CD8-positive, alpha-beta memory T cell (primary cell): Measurements from ENCODE around the gene HOMER2. TPM values are rescaled to one million over a fixed set of nuclear protein-coding genes. Genes with fewer than 3 reads are reported as not detected.
"Not testable (repeated sequence)": the region's sequence is repeated elsewhere in the genome, so short reads cannot be mapped to it uniquely, and the experiment has no call there.

Experiments
- CTCF ChIA-PET: fragments of 350-600 bp; sonication (Branson Sonifier 250); formaldehyde crosslinking; loops from one replicate; lab custom pipeline; 2021; ENCODE audit warnings: antibody characterized with exemption; lab: Charles Lee
- POLR2A ChIA-PET: fragments of 350-600 bp; sonication (Branson Sonifier 250); formaldehyde crosslinking; loops from one replicate; lab custom pipeline; 2021; ENCODE audit warnings: antibody characterized with exemption; lab: Charles Lee
- DNase-seq, 5 donors: peaks; one replicate each; pipeline versions ENCODE4 v3.0.0 to v3.0.0-alpha.2; 2020 to 2022; ENCODE audit warnings: mixed read lengths in 1 of 5
- H3K27ac ChIP-seq: one replicate; pipeline ENCODE4 v1.7.0; 2013; ENCODE audit warnings: low read depth, mild to moderate bottlenecking, low read length, moderate library complexity
- H3K27me3 ChIP-seq: 2 replicates; pipeline ENCODE4 v1.7.0; 2013; ENCODE audit warnings: low read length, mild to moderate bottlenecking; ENCODE audit not compliant: insufficient read depth, poor library complexity, severe bottlenecking
- H3K36me3 ChIP-seq: 2 replicates; pipeline ENCODE4 v1.7.0; 2013; ENCODE audit warnings: mild to moderate bottlenecking, low read length, moderate library complexity; ENCODE audit not compliant: insufficient read depth
- H3K4me1 ChIP-seq: 2 replicates; pipeline ENCODE4 v1.7.0; 2013; ENCODE audit warnings: mild to moderate bottlenecking, low read length, moderate library complexity; ENCODE audit not compliant: insufficient read depth
- H3K4me3 ChIP-seq: 2 replicates; pipeline ENCODE4 v1.7.0; 2013; ENCODE audit warnings: mild to moderate bottlenecking, low read length
- H3K9me3 ChIP-seq: 2 replicates; pipeline ENCODE4 v1.7.0; 2013; ENCODE audit warnings: mild to moderate bottlenecking, low read length
- H3K27ac Mint-ChIP-seq, 8 donors: one replicate each; pipeline ENCODE4 v1.8.0; 2020 to 2021; ENCODE audit warnings: mixed read lengths in 8 of 8, mild to moderate bottlenecking in 6 of 8, inconsistent platforms in 3 of 8, moderate library complexity in 3 of 8
- H3K27me3 Mint-ChIP-seq, 2 donors: one replicate each; pipeline ENCODE4 v1.8.0; 2020 to 2021; ENCODE audit warnings: mixed read lengths in 2 of 2, mild to moderate bottlenecking in 1 of 2, moderate library complexity in 1 of 2
- H3K36me3 Mint-ChIP-seq, 3 donors: one replicate each; pipeline ENCODE4 v1.8.0; 2020 to 2021; ENCODE audit warnings: mixed read lengths in 3 of 3, inconsistent platforms in 1 of 3, mild to moderate bottlenecking in 1 of 3
- H3K4me1 Mint-ChIP-seq, 3 donors: one replicate each; pipeline ENCODE4 v1.8.0; 2020 to 2021; ENCODE audit warnings: mixed read lengths in 3 of 3, inconsistent platforms in 1 of 3, mild to moderate bottlenecking in 1 of 3
- H3K4me3 Mint-ChIP-seq, 7 donors: one replicate each; pipeline ENCODE4 v1.8.0; 2020 to 2021; ENCODE audit warnings: mixed read lengths in 7 of 7, mild to moderate bottlenecking in 6 of 7, moderate library complexity in 4 of 7, inconsistent platforms in 2 of 7
- H3K9me3 Mint-ChIP-seq, 5 donors: one replicate each; pipeline ENCODE4 v1.8.0; 2020 to 2022; ENCODE audit warnings: mixed read lengths in 5 of 5, mild to moderate bottlenecking in 3 of 5, moderate library complexity in 2 of 5, inconsistent platforms in 1 of 5
- polyA plus RNA-seq: library from polyadenylated mRNA; unstranded; fragments of 300-500 nt; fragmentation: Illumina TruSeq; gene quantifications from one replicate; pipeline ENCODE4 v1.2.3, GENCODE V29; 2021
- total RNA-seq, 2 experiments: library from RNA; stranded (reverse); gene quantifications; one replicate each; pipeline ENCODE4 v1.2.3, GENCODE V29; 2021

The HOMER2 gene
- total and polyA plus RNA-seq, 3 experiments from 2014 or later = 1.6 to 14.1 (median 13.6) TPM

GRCh38 chr15:82900511-82901060, 51.9 kb downstream of the HOMER2 start:
- Mint-ChIP-seq H3K27ac (no peak overlapping the region), H3K36me3 (no peaks in the 10 kb centered on the region), H3K9me3 (no peaks in the 10 kb centered on the region), H3K4me1 (no peaks in the 10 kb centered on the region), H3K4me3 (no peak overlapping the region), H3K27me3 (peaks cover 5 to 14% of the 10 kb centered on the region in 2 donors)
- Histone ChIP-seq H3K27ac (no peak overlapping the region), H3K4me3 (no peak overlapping the region), H3K27me3 (no peaks in the 10 kb centered on the region), H3K4me1 (no peaks in the 10 kb centered on the region), H3K9me3 (no peaks in the 10 kb centered on the region), H3K36me3 (no peaks in the 10 kb centered on the region)
- POLR2A ChIA-PET = no interaction called here
- CTCF ChIA-PET = no interaction called here
- DNase-seq = no peak

DNA sequence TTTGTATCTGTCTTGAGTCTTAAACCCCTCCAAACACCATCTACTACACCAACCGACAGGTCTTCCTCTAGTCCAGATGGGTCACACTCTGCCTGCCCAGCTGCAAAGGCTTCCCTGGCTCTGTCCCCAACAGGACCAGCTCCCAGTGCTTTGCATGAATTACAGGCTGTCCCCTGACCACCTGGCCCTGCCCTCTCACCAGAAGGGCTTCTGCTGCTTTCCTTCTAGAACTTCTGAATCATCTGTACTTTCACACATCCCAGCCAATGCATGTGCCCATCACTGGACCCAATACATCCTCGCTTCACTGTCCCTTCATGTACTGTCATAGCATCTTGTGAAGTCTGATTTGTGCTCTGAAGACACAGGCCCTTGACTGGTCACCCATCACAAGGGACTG, 53.6 kb downstream of the HOMER2 start:
- POLR2A ChIA-PET = no interaction called here
- DNase-seq = no peak
- Histone ChIP-seq H3K4me3 (no peak overlapping the region), H3K27ac (no peak overlapping the region), H3K9me3 (no peaks in the 10 kb centered on the region), H3K27me3 (no peaks in the 10 kb centered on the region), H3K4me1 (no peaks in the 10 kb centered on the region), H3K36me3 (no peaks in the 10 kb centered on the region)
- H3K27ac Mint-ChIP-seq = peak overlapping the region in 1 of 8 donors; percentile 58
- H3K4me3 Mint-ChIP-seq = no peak overlapping the region
- H3K4me1 Mint-ChIP-seq = no peaks in the 10 kb centered on the region
- no peaks in the 10 kb centered on the region for H3K9me3 Mint-ChIP-seq
- CTCF ChIA-PET = no interaction called here
- H3K36me3 Mint-ChIP-seq = no peaks in the 10 kb centered on the region
- H3K27me3 Mint-ChIP-seq = peaks cover 9 to 13% of the 10 kb centered on the region in 2 donors

GRCh38 chr15:82895983-82896382, 56.5 kb downstream of the HOMER2 start:
- no peak for DNase-seq
- peak overlapping the region in 2 of 7 donors; percentile 18 to 20 for H3K4me3 Mint-ChIP-seq
- Histone ChIP-seq H3K36me3 (no peaks in the 10 kb centered on the region), H3K9me3 (no peaks in the 10 kb centered on the region), H3K4me1 (no peaks in the 10 kb centered on the region), H3K27ac (no peak overlapping the region), H3K27me3 (no peaks in the 10 kb centered on the region), H3K4me3 (no peak overlapping the region)
- H3K27ac Mint-ChIP-seq = no peak overlapping the region
- ChIA-PET CTCF (no interaction called here), POLR2A (no interaction called here)
- no peaks in the 10 kb centered on the region for H3K9me3 Mint-ChIP-seq
- no peaks in the 10 kb centered on the region for H3K4me1 Mint-ChIP-seq
- H3K27me3 Mint-ChIP-seq = peaks cover 6 to 10% of the 10 kb centered on the region in 2 donors
- H3K36me3 Mint-ChIP-seq = no peaks in the 10 kb centered on the region

DNA sequence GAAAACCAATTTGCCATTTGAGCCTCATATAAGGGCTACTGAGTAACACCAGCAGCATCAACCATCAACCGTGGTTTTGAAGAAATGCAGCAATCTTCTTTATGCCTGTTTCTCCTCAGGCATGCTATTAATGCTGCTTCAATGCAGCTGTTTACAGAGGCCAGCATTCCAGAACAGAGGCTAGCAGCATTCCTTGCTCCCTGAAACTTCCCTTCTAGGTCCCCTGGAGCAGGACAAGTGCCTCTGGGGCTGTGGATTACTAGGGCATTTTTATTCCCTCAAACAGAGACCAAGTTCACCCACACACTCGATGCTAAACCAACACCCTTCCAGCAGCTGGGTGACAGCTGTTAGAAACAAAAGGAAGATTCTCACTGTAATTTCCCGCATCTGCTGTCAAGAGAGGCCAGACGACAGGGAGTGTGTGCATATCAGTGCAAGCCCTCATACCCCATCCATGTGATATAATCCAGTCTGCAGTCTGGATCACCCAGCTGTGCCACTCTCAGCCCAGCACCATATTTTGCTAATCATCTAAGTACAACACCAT, 57.5 kb downstream of the HOMER2 start:
- H3K27ac ChIP-seq = no peak overlapping the region
- Mint-ChIP-seq H3K27me3 (peaks cover 6 to 9% of the 10 kb centered on the region in 2 donors), H3K36me3 (no peaks in the 10 kb centered on the region), H3K9me3 (no peaks in the 10 kb centered on the region), H3K27ac (peak overlapping the region in 1 of 8 donors; percentile 31), H3K4me3 (no peak overlapping the region), H3K4me1 (no peaks in the 10 kb centered on the region)
- POLR2A ChIA-PET = no interaction called here
- no peak for DNase-seq
- H3K4me1 ChIP-seq = no peaks in the 10 kb centered on the region
- H3K9me3 ChIP-seq = no peaks in the 10 kb centered on the region
- CTCF ChIA-PET = no interaction called here
- no peak overlapping the region for H3K4me3 ChIP-seq
- no peaks in the 10 kb centered on the region for H3K27me3 ChIP-seq
- no peaks in the 10 kb centered on the region for H3K36me3 ChIP-seq

DNA sequence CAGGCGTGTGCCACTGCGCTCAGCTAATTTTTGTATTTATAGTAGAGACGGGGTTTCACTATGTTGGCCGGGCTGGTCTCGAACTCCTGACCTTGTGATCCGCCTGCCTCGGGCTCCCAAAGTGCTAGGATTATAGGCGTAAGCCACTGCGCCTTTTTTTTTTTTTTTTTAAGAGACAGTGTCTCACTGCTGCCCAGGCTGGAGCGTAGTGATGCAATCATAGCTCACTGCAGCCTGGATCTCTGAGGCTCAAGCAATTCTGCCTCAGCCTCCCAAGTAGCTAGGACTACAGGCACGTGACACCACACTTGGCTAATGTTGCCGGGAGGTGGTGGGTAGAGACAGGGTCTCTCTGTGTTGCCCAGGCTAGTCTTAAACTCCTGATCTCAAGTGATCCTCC, 59.0 kb downstream of the HOMER2 start:
- H3K36me3 ChIP-seq, H3K4me1 ChIP-seq, H3K4me3 Mint-ChIP-seq, H3K27ac Mint-ChIP-seq, H3K4me3 ChIP-seq, H3K27ac ChIP-seq, H3K27me3 Mint-ChIP-seq, CTCF ChIA-PET, H3K9me3 Mint-ChIP-seq, H3K27me3 ChIP-seq, POLR2A ChIA-PET, H3K36me3 Mint-ChIP-seq, H3K4me1 Mint-ChIP-seq, DNase-seq, H3K9me3 ChIP-seq: not testable (repeated sequence)

DNA sequence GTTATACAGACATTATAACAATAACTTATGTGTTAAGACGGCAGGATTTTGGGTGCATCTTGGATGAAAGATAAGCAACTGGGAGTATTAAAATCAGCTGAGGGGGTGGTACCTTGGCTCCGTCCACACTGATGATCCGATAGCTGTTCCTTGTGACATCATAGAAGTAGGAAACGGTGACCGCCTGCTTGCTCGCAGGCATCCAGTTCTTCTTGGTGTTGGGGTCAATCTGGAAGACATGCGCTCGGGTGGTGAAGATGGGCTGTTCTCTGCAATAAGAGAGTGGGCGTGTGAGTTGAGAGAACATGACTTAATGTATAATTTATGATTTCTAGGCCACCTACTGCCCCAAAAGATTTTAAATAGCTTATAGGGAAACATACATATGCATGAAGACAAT, 59.9 kb downstream of the HOMER2 start:
- POLR2A ChIA-PET = interaction anchor here (0.5 kb wide), 1 partner anchor 120 kb away, joined by 3 read pairs; no protein-coding TSS in a partner anchor
- H3K4me1 ChIP-seq = no peaks in the 10 kb centered on the region
- CTCF ChIA-PET = no interaction called here
- H3K27ac ChIP-seq = no peak overlapping the region
- Mint-ChIP-seq H3K27me3 (peaks cover 6 to 9% of the 10 kb centered on the region in 2 donors), H3K4me3 (no peak overlapping the region), H3K36me3 (no peaks in the 10 kb centered on the region), H3K4me1 (no peaks in the 10 kb centered on the region), H3K9me3 (peaks cover 0 to 4% (median 0%) of the 10 kb centered on the region in 5 donors), H3K27ac (no peak overlapping the region)
- no peaks in the 10 kb centered on the region for H3K9me3 ChIP-seq
- no peaks in the 10 kb centered on the region for H3K36me3 ChIP-seq
- no peak overlapping the region for H3K4me3 ChIP-seq
- DNase-seq = no peak
- H3K27me3 ChIP-seq = no peaks in the 10 kb centered on the region

- Mint-ChIP-seq H3K9me3 (peaks cover 0 to 4% (median 0%) of the 10 kb centered on the region in 5 donors), H3K4me3 (no peak overlapping the region), H3K27me3 (peaks cover 5 to 9% of the 10 kb centered on the region in 2 donors), H3K27ac (no peak overlapping the region), H3K4me1 (no peaks in the 10 kb centered on the region), H3K36me3 (no peaks in the 10 kb centered on the region)
- H3K4me1 ChIP-seq = no peaks in the 10 kb centered on the region
- H3K36me3 ChIP-seq = no peaks in the 10 kb centered on the region
- no peaks in the 10 kb centered on the region for H3K9me3 ChIP-seq
- DNase-seq = no peak
- H3K4me3 ChIP-seq = no peak overlapping the region
- CTCF ChIA-PET = no interaction called here
- POLR2A ChIA-PET = no interaction called here
- no peak overlapping the region for H3K27ac ChIP-seq
- H3K27me3 ChIP-seq = no peaks in the 10 kb centered on the region
Measured at GRCh38 chr15:82890995-82891390, 61.5 kb downstream of the HOMER2 start.

DNA sequence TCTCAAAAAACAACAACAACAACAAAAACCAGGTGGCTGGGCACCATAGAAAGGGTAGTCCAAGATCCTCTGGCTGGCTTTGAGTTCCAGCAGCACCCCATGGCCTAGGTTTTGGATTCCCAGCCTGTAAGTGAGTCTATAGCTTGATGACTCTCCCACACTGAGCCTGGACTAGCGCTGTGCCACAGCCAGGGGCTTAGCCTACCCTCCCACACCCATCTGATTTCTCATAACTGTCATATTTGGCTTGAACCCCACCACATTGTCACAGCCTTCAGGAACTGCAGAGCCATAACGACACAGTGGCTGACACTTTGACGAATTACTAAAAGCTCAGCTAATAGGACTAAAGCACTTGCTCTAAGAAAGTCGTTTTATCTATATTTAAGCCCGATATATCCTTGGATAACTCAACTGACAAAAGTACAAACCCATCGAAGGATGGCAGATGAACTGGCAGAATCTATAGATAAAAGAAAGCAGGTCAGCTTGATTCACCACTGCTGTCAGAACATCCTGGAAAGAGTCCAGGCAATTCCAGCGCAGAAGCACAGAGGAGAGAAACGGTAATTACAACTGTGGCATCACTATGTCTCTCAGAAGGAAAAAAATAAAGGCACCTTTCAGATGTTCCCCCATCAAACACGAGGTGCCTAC, 62.1 kb downstream of the HOMER2 start:
- Mint-ChIP-seq H3K27ac (no peak overlapping the region), H3K36me3 (no peaks in the 10 kb centered on the region), H3K27me3 (peaks cover 4 to 9% of the 10 kb centered on the region in 2 donors), H3K4me3 (no peak overlapping the region), H3K9me3 (peaks cover 0 to 4% (median 0%) of the 10 kb centered on the region in 5 donors), H3K4me1 (no peaks in the 10 kb centered on the region)
- Histone ChIP-seq H3K27me3 (no peaks in the 10 kb centered on the region), H3K4me1 (no peaks in the 10 kb centered on the region), H3K36me3 (no peaks in the 10 kb centered on the region), H3K9me3 (no peaks in the 10 kb centered on the region), H3K27ac (no peak overlapping the region), H3K4me3 (no peak overlapping the region)
- ChIA-PET POLR2A (no interaction called here), CTCF (no interaction called here)
- no peak for DNase-seq
